Measurements from ENCODE around the gene MISP3.

GRCh38 chr19:14059652-14060155 is 12.9 kb upstream of the MISP3 start:
- TF ChIP-seq CTCF (conservative IDR thresholded peaks at IDR 0.05; ENCODE audit: low read depth in 2 of 2) (no peak), POLR2AphosphoS5 (IDR thresholded peaks at IDR 0.05; ENCODE audit: low read depth) (no peak), REST (IDR thresholded peaks at IDR 0.05; ENCODE audit: unreplicated experiment) (no peak), EZH2 (IDR thresholded peaks at IDR 0.05; ENCODE audit: low read depth, unreplicated experiment) (no peak), EZH2phosphoT487 (IDR thresholded peaks at IDR 0.05; ENCODE audit: unreplicated experiment) (no peak), ZNF114 (CRISPR knock-in tag; IDR thresholded peaks at IDR 0.05) (no peak)

Measured in GM23338 (cell line).